ENCODE measurements around the gene PRKD2. TPM values are rescaled to one million over a fixed set of nuclear protein-coding genes. Genes with fewer than 3 reads are reported as not detected.

Gene PRKD2
- total and polyA plus RNA-seq, 2 donors (not counting 1 experiment from before 2014, with no cell fraction given): 8.1 to 11.6 TPM

- Histone ChIP-seq H3K27ac (ENCODE audit: insufficient read depth, low read length) (no peak overlapping the region), H3K27me3 (ENCODE audit: control insufficient read depth, insufficient read depth, low read length) (no peaks in the 10 kb centered on the region), H3K4me3 (replicated peaks in 1 of 4; ENCODE audit: control extremely low read depth in 1 of 4, insufficient read depth in 1 of 4, low read depth in 3 of 4, low read length in 4 of 4) (no peak overlapping the region), H3K79me2 (ENCODE audit: control insufficient read depth, insufficient read depth, low read length) (no peaks in the 10 kb centered on the region), H3K4me1 (ENCODE audit: control insufficient read depth, extremely low read depth, insufficient read depth, low read length) (peaks cover 2% of the 10 kb centered on the region), H2AFZ (ENCODE audit: low read length) (no peak overlapping the region), H4K20me1 (ENCODE audit: control insufficient read depth, extremely low read depth, insufficient read depth, low read length) (no peaks in the 10 kb centered on the region), H3K9ac (ENCODE audit: insufficient read depth, low read length) (no peak overlapping the region), H3K4me2 (ENCODE audit: extremely low read depth, insufficient read depth, low read length) (peak overlapping the region; percentile 23), H3K36me3 (ENCODE audit: control insufficient read depth, insufficient read depth, low read length) (no peaks in the 10 kb centered on the region), H3K9me3 (ENCODE audit: control insufficient read depth, insufficient read depth, low read depth, low read length) (no peaks in the 10 kb centered on the region)
- DNase-seq (ENCODE audit: low read depth in 2 of 2): no peak
- TF ChIP-seq, protein P1, sequence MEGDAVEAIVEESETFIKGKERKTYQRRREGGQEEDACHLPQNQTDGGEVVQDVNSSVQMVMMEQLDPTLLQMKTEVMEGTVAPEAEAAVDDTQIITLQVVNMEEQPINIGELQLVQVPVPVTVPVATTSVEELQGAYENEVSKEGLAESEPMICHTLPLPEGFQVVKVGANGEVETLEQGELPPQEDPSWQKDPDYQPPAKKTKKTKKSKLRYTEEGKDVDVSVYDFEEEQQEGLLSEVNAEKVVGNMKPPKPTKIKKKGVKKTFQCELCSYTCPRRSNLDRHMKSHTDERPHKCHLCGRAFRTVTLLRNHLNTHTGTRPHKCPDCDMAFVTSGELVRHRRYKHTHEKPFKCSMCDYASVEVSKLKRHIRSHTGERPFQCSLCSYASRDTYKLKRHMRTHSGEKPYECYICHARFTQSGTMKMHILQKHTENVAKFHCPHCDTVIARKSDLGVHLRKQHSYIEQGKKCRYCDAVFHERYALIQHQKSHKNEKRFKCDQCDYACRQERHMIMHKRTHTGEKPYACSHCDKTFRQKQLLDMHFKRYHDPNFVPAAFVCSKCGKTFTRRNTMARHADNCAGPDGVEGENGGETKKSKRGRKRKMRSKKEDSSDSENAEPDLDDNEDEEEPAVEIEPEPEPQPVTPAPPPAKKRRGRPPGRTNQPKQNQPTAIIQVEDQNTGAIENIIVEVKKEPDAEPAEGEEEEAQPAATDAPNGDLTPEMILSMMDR (conservative IDR thresholded peaks at IDR 0.05 in 1 of 2, IDR thresholded peaks at IDR 0.05 in 1 of 2; ENCODE audit: low read depth in 1 of 2, low read length in 2 of 2): no peak
- TF ChIP-seq EZH2 (IDR thresholded peaks at IDR 0.05; ENCODE audit: low read length, missing control alignments): no peak
These were observed 62.2 kb downstream of the PRKD2 start for GRCh38 chr19:46654621-46655152.

GRCh38 chr19:46650445-46650844 is 66.5 kb downstream of the PRKD2 start:
- peaks cover 2% of the 10 kb centered on the region for H3K4me1 ChIP-seq (ENCODE audit: control insufficient read depth, extremely low read depth, insufficient read depth, low read length)
- no peak for TF ChIP-seq EZH2 (IDR thresholded peaks at IDR 0.05; ENCODE audit: low read length, missing control alignments)
- DNase-seq (ENCODE audit: low read depth in 2 of 2): no peak
- no peaks in the 10 kb centered on the region for H4K20me1 ChIP-seq (ENCODE audit: control insufficient read depth, extremely low read depth, insufficient read depth, low read length)
- no peak overlapping the region for H3K27ac ChIP-seq (ENCODE audit: insufficient read depth, low read length)
- no peaks in the 10 kb centered on the region for H3K79me2 ChIP-seq (ENCODE audit: control insufficient read depth, insufficient read depth, low read length)
- H3K27me3 ChIP-seq (ENCODE audit: control insufficient read depth, insufficient read depth, low read length): no peaks in the 10 kb centered on the region
- no peak overlapping the region for H2AFZ ChIP-seq (ENCODE audit: low read length)
- no peaks in the 10 kb centered on the region for H3K9me3 ChIP-seq (ENCODE audit: control insufficient read depth, insufficient read depth, low read depth, low read length)
- H3K4me2 ChIP-seq (ENCODE audit: extremely low read depth, insufficient read depth, low read length): no peak overlapping the region
- H3K9ac ChIP-seq (ENCODE audit: insufficient read depth, low read length): no peak overlapping the region
- no peaks in the 10 kb centered on the region for H3K36me3 ChIP-seq (ENCODE audit: control insufficient read depth, insufficient read depth, low read length)
- no peak overlapping the region for H3K4me3 ChIP-seq (replicated peaks in 1 of 4; ENCODE audit: control extremely low read depth in 1 of 4, insufficient read depth in 1 of 4, low read depth in 3 of 4, low read length in 4 of 4)

DNA sequence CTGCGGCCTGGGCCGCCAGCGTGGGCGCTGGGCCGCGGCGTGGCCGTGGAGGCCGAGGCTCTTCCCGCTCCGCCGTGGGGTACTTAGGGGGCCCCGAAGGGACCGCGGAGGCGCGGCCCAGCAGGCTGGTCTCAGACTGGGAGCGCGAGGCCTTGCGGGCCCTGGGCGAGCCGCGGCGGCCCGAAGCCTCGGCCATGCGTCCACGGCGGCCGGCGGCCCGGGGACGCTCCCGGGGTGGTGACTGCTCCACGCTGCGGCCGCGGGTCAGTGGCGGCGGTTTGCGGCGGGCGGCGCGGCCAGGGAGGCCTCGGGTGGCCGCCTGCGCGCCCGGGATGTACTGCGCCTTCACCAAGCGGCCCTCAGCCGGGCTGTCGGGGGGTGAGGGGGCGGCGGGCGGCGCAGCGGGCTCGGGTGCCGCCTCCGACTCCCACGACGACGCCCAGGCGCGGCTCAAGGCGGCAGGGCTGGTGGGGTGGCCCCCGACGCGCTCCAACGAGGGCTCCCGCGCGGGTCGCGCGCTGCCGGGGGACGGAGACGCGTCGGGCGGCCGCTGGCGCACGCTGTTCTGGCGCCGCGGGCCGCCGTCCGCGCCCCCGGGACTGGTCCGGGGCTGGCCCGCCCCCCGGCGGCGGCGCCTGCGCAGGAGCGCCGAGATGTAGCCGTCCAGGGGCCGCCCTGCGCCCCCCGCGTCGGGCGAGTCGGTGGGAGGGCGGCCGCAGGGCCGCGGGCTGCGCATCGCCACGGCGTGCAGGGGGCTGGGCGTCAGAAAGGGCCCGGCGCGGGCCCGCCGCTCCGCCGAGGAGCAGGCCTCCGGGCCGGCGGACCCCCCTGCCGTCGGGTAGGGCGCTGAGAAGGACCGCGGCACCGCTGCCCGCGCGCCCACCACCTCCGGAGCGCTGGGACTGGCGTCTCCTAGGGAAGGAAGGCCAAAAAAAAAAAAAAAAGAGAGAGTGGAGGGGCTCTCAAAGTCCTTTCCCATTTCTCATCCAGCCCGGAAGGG is 67.7 kb downstream of the PRKD2 start:
- no peak for DNase-seq (ENCODE audit: low read depth in 2 of 2)
- H3K79me2 ChIP-seq (ENCODE audit: control insufficient read depth, insufficient read depth, low read length): no peaks in the 10 kb centered on the region
- no peak overlapping the region for H3K27ac ChIP-seq (ENCODE audit: insufficient read depth, low read length)
- H3K4me2 ChIP-seq (ENCODE audit: extremely low read depth, insufficient read depth, low read length): no peak overlapping the region
- no peak for TF ChIP-seq EZH2 (IDR thresholded peaks at IDR 0.05; ENCODE audit: low read length, missing control alignments)
- TF ChIP-seq, protein P1 (conservative IDR thresholded peaks at IDR 0.05 in 1 of 2, IDR thresholded peaks at IDR 0.05 in 1 of 2; ENCODE audit: low read depth in 1 of 2, low read length in 2 of 2): no peak
- H3K9ac ChIP-seq (ENCODE audit: insufficient read depth, low read length): no peak overlapping the region
- no peaks in the 10 kb centered on the region for H3K9me3 ChIP-seq (ENCODE audit: control insufficient read depth, insufficient read depth, low read depth, low read length)
- H3K4me1 ChIP-seq (ENCODE audit: control insufficient read depth, extremely low read depth, insufficient read depth, low read length): no peaks in the 10 kb centered on the region
- no peak overlapping the region for H2AFZ ChIP-seq (ENCODE audit: low read length)
- no peak overlapping the region for H3K4me3 ChIP-seq (replicated peaks in 1 of 4; ENCODE audit: control extremely low read depth in 1 of 4, insufficient read depth in 1 of 4, low read depth in 3 of 4, low read length in 4 of 4)
- H4K20me1 ChIP-seq (ENCODE audit: control insufficient read depth, extremely low read depth, insufficient read depth, low read length): no peaks in the 10 kb centered on the region
- H3K36me3 ChIP-seq (ENCODE audit: control insufficient read depth, insufficient read depth, low read length): no peaks in the 10 kb centered on the region
- H3K27me3 ChIP-seq (ENCODE audit: control insufficient read depth, insufficient read depth, low read length): no peaks in the 10 kb centered on the region

Measured in fibroblast of lung (primary cell).